GM13976 (cell line): ENCODE results near the gene MAD2L1.
"Not testable (repeated sequence)": the region's sequence is repeated elsewhere in the genome, so short reads cannot be mapped to it uniquely, and the experiment has no call there.

ENCODE experiments used
- DNase-seq: peaks from one replicate; pipeline ENCODE4 v3.0.0; 2012; ENCODE audit warnings: low spot score
- CTCF ChIP-seq: IDR thresholded peaks from 2 replicates; pipeline ENCODE4 v1.5.1; 2012; ENCODE audit warnings: borderline replicate concordance, mild to moderate bottlenecking; ENCODE audit not compliant: insufficient read depth; ENCODE audit errors: extremely low read depth, missing control alignments, control extremely low read depth
- in situ Hi-C: fragments of 300-500 bp; cut with MboI; formaldehyde crosslinking; loops from one replicate; pipeline ENCODE4 v1.12.0; 2022; ENCODE audit warnings: low sequenced_read_pairs, mixed read lengths, inconsistent platforms; ENCODE audit not compliant: unreplicated experiment

MAD2L1 gene

GRCh38 chr4:120066517-120067340 lies at the start of gene MAD2L1:
Gene MAD2L1, minus strand, starts transcription at chr4:120066848. Its CDS starts 114 bp downstream, at chr4:120066734.
- in situ Hi-C loops = no loop called here
- DNase-seq = peak; percentile 96
- no peak for TF ChIP-seq CTCF

- in situ Hi-C loops = no loop called here
- TF ChIP-seq CTCF = no peak
- no peak for DNase-seq
Observed at GRCh38 chr4:120111745-120112144, 45.1 kb upstream of the MAD2L1 start.

- in situ Hi-C loops = no loop called here
- TF ChIP-seq CTCF = no peak
- DNase-seq = no peak
Observed at GRCh38 chr4:120109406-120109805, 42.8 kb upstream of the MAD2L1 start.

- TF ChIP-seq CTCF = no peak
- DNase-seq = peak; percentile 9
- in situ Hi-C loops = no loop called here
Observed at GRCh38 chr4:120105472-120105871, 38.8 kb upstream of the MAD2L1 start.

GRCh38 chr4:120096508-120097297 lies 30.1 kb upstream of the MAD2L1 start:
- in situ Hi-C loops = no loop called here
- no peak for DNase-seq
- TF ChIP-seq CTCF = no peak

- TF ChIP-seq CTCF = no peak
- in situ Hi-C loops = no loop called here
- no peak for DNase-seq
Observed at GRCh38 chr4:120088507-120088906, 21.9 kb upstream of the MAD2L1 start.

- in situ Hi-C loops, DNase-seq: not testable (repeated sequence)
Observed at GRCh38 chr4:120088066-120088465, 21.4 kb upstream of the MAD2L1 start.
